Skin epidermis (tissue), 12 donors: ENCODE measurements around the gene EHBP1.

ENCODE experiments used
- H3K27ac ChIP-seq, 21 experiments: fragments of 200-600 bp; sonication (generic) in 11 of 21; one replicate each; pipeline ENCODE4 v1.5.0; 2020; ENCODE audit warnings: mild to moderate bottlenecking in 3 of 21, inconsistent platforms in 2 of 21, moderate library complexity in 2 of 21
- H3K4me3 ChIP-seq, 7 experiments: fragments of 200-600 bp; sonication (generic) in 2 of 7; one replicate each; pipeline ENCODE4 v1.5.0; 2020; ENCODE audit warnings: inconsistent platforms in 2 of 7, mild to moderate bottlenecking in 2 of 7, moderate library complexity in 1 of 7

EHBP1 gene

GRCh38 chr2:62856228-62857040 is 150.9 kb downstream of the EHBP1 start:
- Histone ChIP-seq H3K4me3 (no peak overlapping the region), H3K27ac (no peak overlapping the region)

GRCh38 chr2:62857139-62857931 is 151.8 kb downstream of the EHBP1 start:
- H3K27ac ChIP-seq = no peak overlapping the region
- H3K4me3 ChIP-seq = no peak overlapping the region

DNA sequence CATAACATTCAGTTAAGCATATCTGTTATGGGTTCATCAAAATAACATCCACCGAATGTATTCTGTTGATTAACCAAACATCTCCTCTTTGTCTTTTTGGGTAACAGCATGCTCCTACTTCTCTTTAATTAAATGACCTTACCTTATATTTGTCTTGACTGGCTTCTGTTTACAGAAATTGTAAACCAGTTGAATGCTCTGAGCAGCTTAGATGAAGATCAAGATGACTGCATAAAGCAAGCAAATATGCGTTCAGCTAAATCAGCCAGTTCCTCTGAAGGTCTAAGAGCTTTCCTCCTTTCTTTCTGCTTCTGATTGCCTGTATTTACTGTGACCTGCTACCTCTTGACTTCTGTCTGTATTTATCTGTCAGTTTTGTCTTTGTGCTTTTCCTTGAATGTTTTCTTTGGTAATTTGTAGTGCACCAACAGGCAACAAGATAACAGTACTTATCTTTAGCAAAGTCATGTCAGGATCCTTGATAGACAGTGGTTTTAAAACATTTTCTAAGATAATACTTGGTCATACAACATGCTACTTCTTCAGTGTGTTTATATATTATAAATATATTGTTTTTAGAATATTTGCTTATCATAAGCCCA is 152.8 kb downstream of the EHBP1 start:
- Histone ChIP-seq H3K27ac (no peak overlapping the region), H3K4me3 (no peak overlapping the region)

- H3K4me3 ChIP-seq = no peak overlapping the region
Observed at GRCh38 chr2:62868947-62869346, 163.4 kb downstream of the EHBP1 start.

GRCh38 chr2:62870966-62871365 is 165.5 kb downstream of the EHBP1 start:
- Histone ChIP-seq H3K4me3 (no peak overlapping the region), H3K27ac (no peak overlapping the region)

More at GRCh38 chr2:62868947-62869346, 163.4 kb downstream of the EHBP1 start:
- no peak overlapping the region for H3K27ac ChIP-seq

GRCh38 chr2:62871506-62871905 is 166.0 kb downstream of the EHBP1 start:
- no peak overlapping the region for H3K27ac ChIP-seq
- H3K4me3 ChIP-seq = no peak overlapping the region

- H3K4me3 ChIP-seq = no peak overlapping the region
- H3K27ac ChIP-seq = no peak overlapping the region
Observed at GRCh38 chr2:62873603-62874002, 168.1 kb downstream of the EHBP1 start.

DNA sequence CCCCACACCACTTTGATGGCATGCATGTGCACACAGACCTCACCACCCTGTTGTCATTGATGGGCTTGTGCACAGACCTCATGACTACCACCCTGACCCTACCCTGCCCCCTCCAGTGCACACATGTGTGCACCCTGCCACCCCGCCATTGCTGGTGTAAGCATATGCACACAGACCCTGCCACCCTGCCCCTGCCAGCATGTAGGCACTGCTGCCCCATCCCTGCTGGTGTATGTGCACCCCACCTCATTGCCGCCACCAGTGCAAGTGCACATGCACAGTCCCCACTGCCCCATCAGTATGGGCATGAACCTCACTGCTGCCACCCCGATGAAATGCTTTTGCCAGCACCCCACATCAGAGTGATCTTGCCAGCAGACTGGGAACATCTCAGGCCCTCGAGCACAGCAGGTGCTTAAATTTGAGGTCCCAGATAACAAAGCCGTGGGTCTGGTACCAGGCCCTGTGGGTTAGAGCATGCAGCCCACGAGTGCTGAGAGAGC is 169.4 kb downstream of the EHBP1 start:
- Histone ChIP-seq H3K4me3 (no peak overlapping the region), H3K27ac (no peak overlapping the region)

DNA sequence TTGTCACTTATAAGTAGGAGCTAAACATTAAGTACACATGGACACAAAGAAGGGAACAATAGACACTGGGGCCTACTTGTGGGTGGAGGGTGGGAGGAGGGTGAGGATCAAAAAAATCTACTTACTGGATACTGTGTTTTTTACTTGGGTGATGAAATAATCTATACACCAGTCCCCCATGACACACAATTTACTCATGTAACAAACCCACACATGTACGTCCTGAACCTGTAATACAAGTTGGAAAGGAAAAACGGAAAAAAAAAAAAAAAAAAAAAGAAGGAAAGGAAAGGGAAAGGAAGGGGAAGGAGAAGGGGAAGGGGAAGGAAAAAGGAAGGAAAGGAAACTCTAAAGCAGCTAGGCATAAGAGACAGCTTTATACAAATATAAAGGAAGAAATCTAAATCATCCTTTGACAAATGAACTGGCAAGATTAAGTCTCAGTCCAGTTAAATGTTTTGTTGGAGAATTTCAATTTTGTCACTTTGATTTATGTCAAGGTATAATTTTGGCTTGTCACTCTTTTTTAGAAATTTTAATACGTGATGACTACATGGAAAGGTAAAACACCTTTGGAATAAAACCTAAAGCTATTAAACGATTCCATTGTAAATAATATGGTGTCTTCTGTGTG is 175.8 kb downstream of the EHBP1 start:
- no peak overlapping the region for H3K4me3 ChIP-seq
- H3K27ac ChIP-seq = no peak overlapping the region

- Histone ChIP-seq H3K4me3 (no peak overlapping the region), H3K27ac (no peak overlapping the region)
Observed at GRCh38 chr2:62883629-62884028, 178.1 kb downstream of the EHBP1 start.

GRCh38 chr2:62884086-62884485 is 178.6 kb downstream of the EHBP1 start:
- Histone ChIP-seq H3K27ac (no peak overlapping the region), H3K4me3 (no peak overlapping the region)

- no peak overlapping the region for H3K27ac ChIP-seq
Observed at GRCh38 chr2:62884514-62884913, 179.0 kb downstream of the EHBP1 start.

GRCh38 chr2:62894966-62895631 is 189.6 kb downstream of the EHBP1 start:
- no peak overlapping the region for H3K27ac ChIP-seq

More at GRCh38 chr2:62884514-62884913, 179.0 kb downstream of the EHBP1 start:
- no peak overlapping the region for H3K4me3 ChIP-seq

GRCh38 chr2:62895632-62896009 is 190.1 kb downstream of the EHBP1 start:
- no peak overlapping the region for H3K4me3 ChIP-seq

More at GRCh38 chr2:62894966-62895631, 189.6 kb downstream of the EHBP1 start:
- no peak overlapping the region for H3K4me3 ChIP-seq

DNA sequence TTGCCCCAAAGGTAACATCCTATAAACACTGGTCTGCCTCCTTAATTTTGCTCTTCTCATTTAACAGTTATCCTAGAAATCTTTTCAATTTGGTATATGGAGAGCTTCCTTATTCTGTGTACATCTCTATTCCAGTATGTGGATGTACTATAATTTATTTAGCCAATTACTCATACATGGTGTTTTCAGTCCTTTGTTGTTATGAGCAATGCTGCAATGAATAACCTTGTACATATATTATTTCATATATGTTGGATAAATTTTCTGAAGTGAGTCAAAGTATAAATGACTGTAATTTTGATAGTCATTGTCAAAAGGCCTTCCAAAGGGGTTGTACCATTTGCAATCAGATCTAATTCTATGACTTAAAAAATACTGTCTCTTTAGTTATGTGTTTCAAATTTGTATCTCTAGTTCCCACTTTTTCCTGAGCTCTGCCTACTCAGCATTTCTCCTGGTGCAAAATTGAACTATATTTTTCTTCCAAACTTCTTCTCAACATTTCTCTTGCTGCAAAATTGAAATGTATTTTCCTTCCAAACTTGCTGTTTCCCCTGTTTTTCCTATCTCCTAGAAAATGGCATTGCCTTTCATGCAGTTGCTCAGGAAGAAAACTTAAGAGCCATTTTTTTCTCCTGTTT is 191.8 kb downstream of the EHBP1 start:
- H3K27ac ChIP-seq = no peak overlapping the region
- no peak overlapping the region for H3K4me3 ChIP-seq

More at GRCh38 chr2:62895632-62896009, 190.1 kb downstream of the EHBP1 start:
- no peak overlapping the region for H3K27ac ChIP-seq

- Histone ChIP-seq H3K27ac (no peak overlapping the region), H3K4me3 (no peak overlapping the region)
Observed at GRCh38 chr2:62904344-62904743, 198.8 kb downstream of the EHBP1 start.

DNA sequence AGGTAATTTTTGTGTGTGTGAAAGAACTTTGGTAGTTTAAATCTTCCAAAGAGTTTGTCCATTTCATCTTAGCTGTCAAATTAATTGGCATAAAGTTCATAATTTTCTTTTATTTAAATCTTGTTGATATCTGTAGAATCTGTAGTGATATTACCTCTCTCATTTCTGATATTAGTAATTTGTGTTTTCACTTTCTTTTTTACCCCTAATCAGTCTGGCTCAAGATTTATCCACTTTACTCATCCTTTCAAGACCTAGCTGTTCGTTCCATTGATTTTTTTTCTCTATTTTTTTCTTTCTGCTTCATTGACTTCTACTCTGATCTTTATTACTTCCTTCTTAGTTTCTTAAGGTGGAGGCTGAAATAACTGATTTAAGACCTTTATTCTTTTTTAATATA is 202.6 kb downstream of the EHBP1 start:
- no peak overlapping the region for H3K27ac ChIP-seq
- H3K4me3 ChIP-seq = no peak overlapping the region

GRCh38 chr2:62913311-62913710 is 207.8 kb downstream of the EHBP1 start:
- H3K4me3 ChIP-seq = no peak overlapping the region
- H3K27ac ChIP-seq = no peak overlapping the region

GRCh38 chr2:62919041-62919440 is 213.5 kb downstream of the EHBP1 start:
- Histone ChIP-seq H3K27ac (no peak overlapping the region), H3K4me3 (no peak overlapping the region)
